Hematopoietic multipotent progenitor cell treated with erythropoietin and hydrocortisone succinate and interleukin-3 and kit ligand, for 6 days (in vitro differentiated cells): ENCODE results near the gene OGFOD3.

Source experiments
- DNase-seq: peaks from one replicate; pipeline ENCODE4 v3.0.0-alpha.2; 2015

Gene OGFOD3

DNA sequence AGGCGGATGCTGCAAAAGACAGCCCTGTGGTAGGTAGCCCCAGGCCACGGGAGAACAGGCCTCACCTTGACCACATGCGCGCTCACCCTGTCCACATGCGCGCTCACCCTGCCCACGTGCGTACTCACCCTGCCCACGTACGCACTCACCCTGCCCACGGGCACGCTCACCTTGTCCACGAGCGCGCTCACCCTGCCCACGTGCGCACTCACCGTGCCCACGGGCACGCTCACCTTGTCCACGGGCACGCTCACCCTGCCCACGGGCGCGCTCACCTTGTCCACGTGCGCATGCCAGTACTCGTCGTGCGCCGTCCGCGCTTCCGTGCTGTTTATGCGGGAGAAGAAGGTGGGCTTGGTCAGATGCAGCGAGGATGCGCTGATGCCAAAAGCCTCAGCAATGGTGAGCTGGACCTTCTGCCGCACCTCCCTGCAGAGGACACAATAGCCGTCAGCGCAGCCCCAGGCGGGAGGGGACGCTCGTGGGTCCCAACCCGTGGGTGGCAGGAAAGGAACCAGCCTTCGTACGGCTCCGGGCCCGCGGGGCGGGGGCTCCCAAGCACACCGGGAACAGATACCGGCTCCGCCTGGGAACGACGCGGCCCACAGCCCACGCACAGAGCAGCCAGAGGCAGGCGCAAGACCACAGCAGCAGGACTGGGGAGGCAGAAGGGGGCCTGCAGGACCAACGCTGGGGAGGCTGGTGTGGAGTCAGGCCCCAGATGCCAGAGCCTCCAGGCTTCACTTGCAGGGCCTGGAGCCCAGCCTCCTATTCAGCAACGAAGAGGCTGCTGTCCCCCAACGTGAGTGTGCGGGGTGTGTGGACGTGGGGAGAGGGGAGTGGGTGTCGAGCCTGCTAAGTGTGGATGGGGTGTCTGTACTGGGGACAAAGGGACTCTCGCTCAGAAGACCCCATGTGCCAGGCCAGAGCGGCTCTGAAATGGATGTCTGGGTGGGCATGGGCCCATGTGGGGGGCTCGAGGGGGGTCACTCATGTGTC, 14.4 kb downstream of the OGFOD3 start:
- DNase-seq: no peak

- no peak for DNase-seq
Observed at GRCh38 chr17:82402865-82403264, 15.5 kb downstream of the OGFOD3 start.

GRCh38 chr17:82400830-82401229, 17.6 kb downstream of the OGFOD3 start:
- peak; percentile 86 for DNase-seq

DNA sequence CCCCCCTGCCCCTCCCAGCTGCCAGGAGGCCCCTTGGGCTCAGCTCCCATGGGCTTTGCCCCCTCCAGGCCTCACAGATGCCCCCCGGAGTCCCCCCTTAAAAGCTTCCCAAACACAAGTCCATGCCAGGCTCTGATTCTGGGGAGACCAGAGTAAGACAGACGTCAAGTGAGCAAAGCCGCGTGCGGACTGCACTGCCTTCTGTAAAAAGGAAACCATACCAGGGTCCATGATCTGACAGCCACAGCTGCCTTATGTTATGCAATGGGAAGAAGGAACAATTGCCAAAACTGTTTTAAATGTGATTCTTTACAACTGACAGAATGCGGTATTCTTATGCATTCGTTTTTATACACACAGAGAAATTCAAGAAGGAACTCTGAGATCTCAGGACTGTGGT, 18.2 kb downstream of the OGFOD3 start:
- peak; percentile 67 for DNase-seq

GRCh38 chr17:82399601-82400101, 18.7 kb downstream of the OGFOD3 start:
- no peak for DNase-seq

DNA sequence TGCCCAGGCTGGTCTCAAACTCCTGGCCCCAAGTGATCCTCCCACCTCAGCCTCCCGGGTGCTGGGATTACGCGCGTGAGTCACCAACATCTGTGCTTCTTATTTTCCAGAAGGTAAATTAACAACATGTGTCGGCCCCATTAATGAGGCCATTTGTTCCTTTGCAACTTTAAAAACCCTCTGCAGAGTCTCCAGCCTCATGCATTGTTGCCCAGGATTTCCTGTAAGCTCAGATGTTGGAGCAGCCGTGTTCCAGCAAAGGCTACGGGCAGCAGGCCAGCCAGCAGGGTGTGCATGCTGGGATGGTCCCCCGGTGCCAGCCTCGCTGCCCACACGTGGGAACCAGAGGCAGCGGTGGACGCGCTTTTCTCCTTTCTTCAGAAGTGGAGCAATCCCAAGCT, 19.3 kb downstream of the OGFOD3 start:
- no peak for DNase-seq

DNA sequence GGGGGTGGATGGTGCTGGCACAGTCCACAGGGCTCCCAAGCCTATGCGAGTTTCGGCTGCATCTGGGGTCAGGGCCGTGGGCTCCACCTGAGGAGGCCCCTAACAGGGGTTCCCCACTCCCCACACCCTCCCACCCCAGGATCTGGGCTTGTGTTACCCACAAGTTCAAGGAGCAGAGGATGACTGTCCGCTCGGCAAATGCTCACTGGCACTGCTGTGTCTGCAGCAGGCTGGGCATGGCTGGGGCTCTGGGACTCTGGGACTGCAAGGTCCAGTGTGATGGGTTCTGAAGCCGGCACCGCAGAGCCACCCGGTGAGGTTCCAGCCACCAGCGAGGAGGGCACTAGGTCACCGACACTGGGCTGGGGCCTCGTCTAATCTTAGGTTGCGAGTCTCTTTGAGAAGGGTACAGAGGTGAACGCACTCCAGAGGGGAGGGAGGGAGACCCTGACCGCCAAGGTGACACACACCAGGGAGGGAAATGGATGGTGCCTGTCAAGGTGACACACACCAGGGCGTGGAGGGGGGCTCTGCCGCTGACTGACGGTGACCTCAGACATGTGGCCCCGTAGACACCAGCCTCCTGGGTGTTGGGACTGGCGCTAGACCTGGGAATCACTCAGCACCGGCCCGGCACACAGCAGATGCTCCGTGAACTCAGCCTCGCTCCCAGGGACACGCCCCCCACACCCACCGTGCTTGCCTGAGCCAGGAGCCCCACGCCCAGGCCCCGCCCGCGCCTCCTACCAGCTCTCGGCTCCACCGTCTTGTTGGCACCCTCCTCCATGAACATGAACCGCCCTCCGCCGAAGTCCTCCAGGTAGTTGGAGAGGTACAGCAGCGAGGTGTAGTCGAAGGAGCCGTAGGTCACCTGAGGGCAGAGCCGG, 20.7 kb downstream of the OGFOD3 start:
- DNase-seq: peak; percentile 29

DNA sequence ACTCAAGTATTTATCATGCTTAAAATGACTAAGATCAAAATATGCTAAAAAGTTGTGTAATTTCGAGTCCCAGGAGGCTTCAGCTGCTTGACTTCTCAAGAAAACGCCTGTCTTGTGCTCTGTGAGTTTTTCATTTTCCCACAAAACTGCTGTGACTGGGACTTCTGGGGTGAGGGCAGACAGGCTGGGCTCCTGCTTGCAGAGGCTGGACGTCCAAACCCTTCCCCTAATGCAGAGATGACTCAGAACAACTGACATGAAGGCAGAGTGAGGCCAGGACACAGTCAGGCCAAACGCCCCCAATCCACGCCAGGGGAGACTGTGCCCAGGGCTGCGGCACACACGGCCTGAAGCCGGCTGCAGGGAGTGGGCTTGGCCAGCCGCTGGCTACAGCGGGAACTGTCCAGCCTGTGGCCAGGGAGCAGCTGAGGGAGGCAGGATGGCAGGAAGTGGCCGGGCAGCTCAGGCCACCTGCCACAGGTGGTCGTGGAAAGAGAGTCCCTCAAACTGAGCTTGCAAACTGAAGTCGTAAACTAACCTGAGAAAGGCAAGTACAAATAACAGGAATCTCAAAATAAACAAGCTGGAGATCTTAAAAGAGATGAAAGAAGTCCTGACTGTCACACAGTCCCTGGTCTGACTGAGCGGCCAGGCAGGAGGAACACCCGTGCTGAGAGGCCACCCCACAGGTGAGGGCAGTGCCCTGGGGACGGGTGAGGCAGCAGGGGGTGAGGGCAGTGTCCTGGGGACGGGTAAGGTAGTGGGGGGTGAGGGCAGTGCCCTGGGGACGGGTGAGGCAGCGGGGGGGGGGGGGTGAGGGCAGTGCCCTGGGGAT, 21.6 kb downstream of the OGFOD3 start:
- no peak for DNase-seq

GRCh38 chr17:82394278-82394677, 24.1 kb downstream of the OGFOD3 start:
- DNase-seq: no peak

- no peak for DNase-seq
Observed at GRCh38 chr17:82392941-82393340, 25.4 kb downstream of the OGFOD3 start.

- no peak for DNase-seq
Observed at GRCh38 chr17:82392209-82392920, 26.0 kb downstream of the OGFOD3 start.

DNA sequence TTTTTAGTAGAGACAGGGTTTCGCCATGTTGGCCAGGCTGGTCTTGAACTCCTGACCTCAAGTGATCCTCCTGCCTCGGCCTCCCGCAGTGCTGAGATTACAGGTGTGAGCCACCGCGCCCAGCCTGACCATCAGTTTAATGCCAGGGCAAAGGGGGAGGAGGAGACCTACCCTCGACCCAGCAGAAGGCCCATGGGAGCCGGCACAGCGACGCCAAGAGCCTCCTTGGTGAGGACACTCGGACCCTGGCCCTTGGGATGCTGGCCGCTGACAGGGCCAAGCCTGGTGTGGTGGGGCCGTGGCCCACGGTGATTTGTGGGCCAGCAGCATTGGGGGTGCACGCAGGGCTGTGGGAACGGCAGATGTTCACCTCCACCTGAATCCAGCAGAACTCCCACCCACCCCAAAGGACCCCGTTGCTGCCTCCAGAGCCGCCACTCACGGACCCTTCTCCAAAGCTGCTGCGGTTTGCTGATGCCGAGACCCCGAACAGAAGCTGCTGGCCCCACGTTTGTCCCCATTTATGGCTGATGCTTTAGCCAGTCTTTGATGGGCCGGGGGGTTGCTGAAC, 26.8 kb downstream of the OGFOD3 start:
- DNase-seq: no peak

DNA sequence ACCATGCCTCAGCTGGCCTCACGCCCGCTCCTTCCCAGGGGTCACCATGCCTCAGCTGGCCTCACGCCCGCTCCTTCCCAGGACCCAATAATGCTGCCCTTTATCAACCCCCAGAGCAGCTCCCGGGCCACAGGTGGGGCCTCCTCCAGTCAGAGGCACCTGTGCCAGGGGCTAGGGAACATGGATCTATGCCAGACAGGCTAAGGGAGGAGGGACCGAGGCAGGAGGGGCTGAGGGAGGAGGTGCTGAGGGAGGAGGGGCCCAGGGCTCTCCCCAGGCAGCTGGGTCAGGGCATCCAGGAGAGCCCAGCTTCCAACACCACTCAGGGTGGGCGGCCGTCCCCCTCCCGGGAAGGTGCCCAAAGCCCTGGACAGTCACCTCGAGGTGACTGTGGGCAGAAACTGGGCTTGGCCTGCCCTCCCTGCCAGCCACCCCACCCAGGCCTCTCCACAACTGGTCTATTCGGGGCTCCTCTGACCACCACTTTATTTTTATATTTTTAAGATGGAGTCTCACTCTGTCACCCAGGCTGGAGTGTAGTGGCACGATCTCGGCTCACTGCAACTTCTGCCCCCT, 27.4 kb downstream of the OGFOD3 start:
- no peak for DNase-seq

DNA sequence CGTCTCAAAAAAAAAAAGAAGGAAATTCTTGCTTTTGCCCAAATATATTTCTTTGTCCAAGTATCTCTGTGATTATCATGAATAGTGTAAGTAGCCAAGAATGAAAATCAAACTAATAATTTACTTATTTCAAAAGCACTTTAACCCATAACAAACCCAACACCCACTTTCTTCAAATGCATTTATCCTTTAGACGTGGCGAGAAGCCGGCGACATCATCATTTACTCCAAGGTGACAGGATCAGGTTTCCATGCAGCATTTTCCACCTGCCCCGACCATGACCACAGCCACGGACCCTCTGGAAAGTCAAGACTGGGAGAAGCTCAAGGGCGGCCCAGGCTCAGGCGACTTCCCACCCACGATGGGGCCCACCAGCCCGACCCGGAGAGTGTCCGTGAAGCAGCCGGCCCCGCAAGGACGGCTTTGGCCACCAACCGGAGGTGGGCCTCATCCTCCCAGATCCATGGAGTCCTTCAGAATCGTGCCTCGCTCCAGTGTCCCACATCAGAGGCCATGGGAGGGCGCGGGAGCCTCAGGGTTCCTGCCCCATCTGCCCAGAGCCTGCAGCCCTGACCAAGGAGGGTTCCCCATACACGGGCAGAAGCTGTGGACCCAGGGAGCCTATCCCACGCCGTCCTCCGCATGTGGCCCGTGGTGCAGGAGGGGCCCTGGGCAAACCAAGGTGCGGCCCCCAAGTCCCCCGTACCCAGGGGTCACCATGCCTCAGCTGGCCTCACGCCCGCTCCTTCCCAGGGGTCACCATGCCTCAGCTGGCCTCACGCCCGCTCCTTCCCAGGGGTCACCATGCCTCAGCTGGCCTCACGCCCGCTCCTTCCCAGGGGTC, 28.1 kb downstream of the OGFOD3 start:
- no peak for DNase-seq

- DNase-seq: no peak
Observed at GRCh38 chr17:82389379-82389778, 29.0 kb downstream of the OGFOD3 start.

- no peak for DNase-seq
Observed at GRCh38 chr17:82388922-82389283, 29.5 kb downstream of the OGFOD3 start.

DNA sequence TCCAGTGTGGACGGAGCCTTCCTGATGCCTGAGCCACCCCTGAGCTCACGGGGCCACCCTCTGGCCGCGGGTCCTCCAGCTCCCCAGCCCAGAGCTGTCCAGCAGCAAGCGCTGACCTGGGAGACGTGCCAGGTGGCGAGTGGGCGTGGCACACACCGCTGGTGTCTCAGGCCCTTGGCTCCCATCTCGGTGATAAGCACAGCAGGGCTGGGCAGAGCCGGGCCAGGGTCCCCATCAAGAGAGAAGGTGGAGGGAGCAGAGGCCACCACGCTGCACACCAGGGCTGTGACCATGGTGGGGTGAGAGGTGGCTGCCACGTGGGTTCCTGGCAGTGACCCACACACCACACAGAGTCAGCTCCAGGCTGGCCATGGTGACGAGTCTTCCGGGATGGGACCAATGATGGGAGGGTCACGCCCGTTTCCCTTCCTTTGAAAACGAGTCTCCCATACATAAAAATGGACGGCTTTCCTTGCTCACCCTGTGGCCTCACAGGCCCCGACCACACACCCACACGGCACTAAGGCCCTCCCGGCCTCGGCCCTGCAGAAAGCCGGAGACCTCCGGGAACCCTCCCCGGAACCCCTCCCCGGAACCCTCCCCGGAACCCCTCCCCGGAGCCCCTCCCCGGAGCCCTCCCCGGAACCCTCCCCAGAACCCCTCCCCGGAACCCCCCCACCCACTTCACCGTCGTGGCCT, 30.0 kb downstream of the OGFOD3 start:
- DNase-seq: no peak

- DNase-seq: no peak
Observed at GRCh38 chr17:82387705-82388106, 30.7 kb downstream of the OGFOD3 start.

DNA sequence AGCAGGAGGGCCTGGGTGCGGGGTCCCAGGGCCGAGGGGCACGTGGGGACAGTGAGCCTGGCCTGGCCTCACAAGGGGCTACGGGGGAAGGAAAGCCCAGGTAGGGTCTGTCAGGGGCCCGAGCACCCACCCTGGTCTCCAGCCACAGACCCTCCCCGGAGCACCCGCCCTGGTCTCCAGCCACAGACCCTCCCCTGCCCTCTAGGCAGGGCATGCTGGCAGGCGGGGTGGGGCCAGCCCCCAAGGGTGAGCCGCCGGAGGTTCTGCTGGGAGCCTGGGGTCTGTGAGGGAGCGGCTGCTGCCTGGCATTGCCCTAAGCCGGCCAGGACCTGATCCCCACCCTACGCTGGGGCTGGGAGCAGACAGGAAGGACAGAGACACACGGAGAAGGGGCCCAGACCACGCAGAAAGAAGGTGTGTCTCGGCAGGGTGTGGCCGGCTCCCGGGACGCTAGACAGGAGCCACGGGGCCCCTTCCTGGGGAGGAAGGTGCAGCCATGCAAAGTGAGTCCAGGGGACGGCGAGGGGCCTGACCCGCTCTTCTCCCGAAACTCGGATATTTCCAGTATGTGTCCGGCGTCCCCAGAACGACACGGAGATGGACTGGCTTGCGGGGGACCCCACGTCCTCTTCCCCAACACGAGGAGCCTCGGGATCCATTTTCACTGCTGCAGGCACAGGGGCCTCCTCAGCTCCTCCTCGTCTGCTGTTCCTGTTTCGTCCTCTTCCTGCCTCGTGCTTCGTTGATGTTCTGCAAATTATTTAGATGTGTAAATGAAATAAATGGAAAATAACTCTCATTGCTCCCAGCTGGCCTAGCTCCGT, 31.3 kb downstream of the OGFOD3 start:
- DNase-seq: no peak
